SU-DHL-6 (cell line): ENCODE measurements around the gene MAB21L4.

Experiments
- H2AFZ ChIP-seq: fragments of 200-600 bp; sonication (generic); 2 replicates; pipeline ENCODE4 v1.6.1; 2014; ENCODE audit warnings: low read depth, mild to moderate bottlenecking, moderate library complexity, mixed read lengths, antibody characterized with exemption, low read length; ENCODE audit not compliant: severe bottlenecking
- H3F3A ChIP-seq: fragments of 200-600 bp; shearing (Covaris generic); 2 replicates; pipeline ENCODE4 v1.6.0; 2016; ENCODE audit warnings: antibody characterized with exemption, mild to moderate bottlenecking; ENCODE audit not compliant: insufficient read depth
- H3K27ac ChIP-seq: fragments of 200-600 bp; sonication (generic); 2 replicates; pipeline ENCODE4 v1.5.1; 2016; ENCODE audit warnings: low read depth, mild to moderate bottlenecking, low read length, moderate library complexity, mixed read lengths
- H3K27me3 ChIP-seq: fragments of 200-600 bp; sonication (generic), shearing (Covaris generic); 2 replicates; pipeline ENCODE4 v1.6.0; 2014; ENCODE audit warnings: mild to moderate bottlenecking, low read length
- H3K36me3 ChIP-seq: fragments of 200-600 bp; sonication (generic); 2 replicates; pipeline ENCODE4 v1.6.1; 2014; ENCODE audit warnings: mild to moderate bottlenecking, low read length, mixed read lengths
- H3K4me2 ChIP-seq: fragments of 300-600, 200-600 bp; shearing (Covaris generic), sonication (generic); 2 replicates; pipeline ENCODE4 v1.6.0; 2014; ENCODE audit warnings: low read length, low read depth, mild to moderate bottlenecking; ENCODE audit not compliant: poor library complexity, severe bottlenecking
- H3K4me3 ChIP-seq: fragments of 200-600 bp; sonication (generic); 2 replicates; pipeline ENCODE4 v1.5.1; 2014; ENCODE audit warnings: antibody characterized with exemption, low read length, mild to moderate bottlenecking, mixed read lengths; ENCODE audit not compliant: insufficient read depth, poor library complexity, severe bottlenecking
- H3K79me2 ChIP-seq: fragments of 200-600 bp; sonication (generic); 2 replicates; pipeline ENCODE4 v1.6.1; 2014; ENCODE audit warnings: mild to moderate bottlenecking, low read length, moderate library complexity; ENCODE audit not compliant: insufficient read depth
- H3K9ac ChIP-seq: fragments of 200-600 bp; sonication (generic); 2 replicates; pipeline ENCODE4 v1.7.0; 2014; ENCODE audit warnings: mild to moderate bottlenecking, low read length
- H3K9me2 ChIP-seq: fragments of 200-600 bp; sonication (generic); replicated peaks from 2 replicates; pipeline ENCODE4 v1.6.1; 2014; ENCODE audit warnings: low read length; ENCODE audit not compliant: insufficient read depth
- H3K9me3 ChIP-seq: fragments of 200-600 bp; sonication (generic); 2 replicates; pipeline ENCODE4 v1.6.1; 2014; ENCODE audit warnings: low read length, mixed read lengths; ENCODE audit not compliant: insufficient read depth
- H4K20me1 ChIP-seq: fragments of 200-600 bp; sonication (generic); 2 replicates; pipeline ENCODE4 v1.6.1; 2014; ENCODE audit warnings: low read depth, mild to moderate bottlenecking, antibody characterized with exemption, low read length, moderate library complexity, mixed read lengths
- CTCF ChIP-seq: fragments of 200-600 bp; sonication (generic); IDR thresholded peaks from one replicate; pipeline ENCODE4 v1.5.1; 2017; ENCODE audit warnings: antibody characterized with exemption, mild to moderate bottlenecking, low read length, moderate library complexity; ENCODE audit not compliant: insufficient read depth, poor library complexity, severe bottlenecking
- EZH2phosphoT487 ChIP-seq: fragments of 200-600 bp; sonication (generic), shearing (Covaris generic); conservative IDR thresholded peaks from 2 replicates; pipeline ENCODE4 v1.6.1; 2018; ENCODE audit warnings: mild to moderate bottlenecking, antibody characterized with exemption, low read length, moderate library complexity, mixed read lengths

The MAB21L4 gene

GRCh38 chr2:240840435-240841060 is 55.4 kb downstream of the MAB21L4 start:
- Histone ChIP-seq H3K4me3 (no peak overlapping the region), H3F3A (no peaks in the 10 kb centered on the region), H3K27me3 (no peaks in the 10 kb centered on the region), H3K9me3 (no peaks in the 10 kb centered on the region), H3K4me2 (no peak overlapping the region), H3K36me3 (no peaks in the 10 kb centered on the region), H3K27ac (no peak overlapping the region), H2AFZ (no peak overlapping the region), H4K20me1 (no peaks in the 10 kb centered on the region), H3K79me2 (no peaks in the 10 kb centered on the region), H3K9me2 (no peaks in the 10 kb centered on the region), H3K9ac (no peak overlapping the region)
- TF ChIP-seq CTCF (peak; percentile 25), EZH2phosphoT487 (no peak)

GRCh38 chr2:240839152-240840143 is 56.5 kb downstream of the MAB21L4 start:
- H3K9me2 ChIP-seq: no peaks in the 10 kb centered on the region
- H3K27ac ChIP-seq: no peak overlapping the region
- H3F3A ChIP-seq: no peaks in the 10 kb centered on the region
- no peak overlapping the region for H3K4me2 ChIP-seq
- no peaks in the 10 kb centered on the region for H3K9me3 ChIP-seq
- H3K27me3 ChIP-seq: no peaks in the 10 kb centered on the region
- H3K9ac ChIP-seq: no peak overlapping the region
- no peaks in the 10 kb centered on the region for H3K79me2 ChIP-seq
- TF ChIP-seq CTCF (no peak), EZH2phosphoT487 (no peak)
- no peak overlapping the region for H3K4me3 ChIP-seq
- no peaks in the 10 kb centered on the region for H4K20me1 ChIP-seq
- no peaks in the 10 kb centered on the region for H3K36me3 ChIP-seq
- H2AFZ ChIP-seq: no peak overlapping the region

- no peaks in the 10 kb centered on the region for H3K79me2 ChIP-seq
- H3K9me3 ChIP-seq: no peaks in the 10 kb centered on the region
- H3K36me3 ChIP-seq: no peaks in the 10 kb centered on the region
- H3K27me3 ChIP-seq: no peaks in the 10 kb centered on the region
- no peak overlapping the region for H3K4me2 ChIP-seq
- TF ChIP-seq EZH2phosphoT487: no peak
- TF ChIP-seq CTCF: no peak
- no peak overlapping the region for H2AFZ ChIP-seq
- no peaks in the 10 kb centered on the region for H4K20me1 ChIP-seq
- no peak overlapping the region for H3K4me3 ChIP-seq
- no peak overlapping the region for H3K9ac ChIP-seq
- H3K9me2 ChIP-seq: no peaks in the 10 kb centered on the region
- no peaks in the 10 kb centered on the region for H3F3A ChIP-seq
- no peak overlapping the region for H3K27ac ChIP-seq
Measured at GRCh38 chr2:240837621-240838020, 58.3 kb downstream of the MAB21L4 start.
